ENCODE results near the gene AAK1.

Gene AAK1

DNA sequence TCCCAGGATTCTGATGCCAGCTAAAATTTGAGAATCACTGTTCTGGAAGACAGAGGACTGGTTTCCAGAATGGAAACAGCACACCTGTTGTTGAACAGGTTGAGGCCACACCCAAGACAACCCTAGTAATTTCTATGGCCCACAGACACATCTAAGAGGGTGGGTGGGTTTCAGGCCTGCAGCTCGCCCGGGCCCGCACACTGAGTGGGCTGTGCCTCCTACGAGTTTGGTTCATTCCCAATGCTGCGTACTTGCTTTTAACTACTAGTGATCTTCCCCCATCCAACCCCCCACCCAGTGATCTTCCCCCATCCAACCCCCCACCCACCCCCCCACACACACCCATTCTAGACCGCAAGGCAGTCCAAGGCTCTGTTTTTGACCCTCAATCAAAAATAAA, 205.0 kb downstream of the AAK1 start:
- H3K4me3 ChIP-seq (ENCODE audit: low read length), result no peak overlapping the region
- no peak for DNase-seq (ENCODE audit: low read depth)
- TF ChIP-seq, protein P1, sequence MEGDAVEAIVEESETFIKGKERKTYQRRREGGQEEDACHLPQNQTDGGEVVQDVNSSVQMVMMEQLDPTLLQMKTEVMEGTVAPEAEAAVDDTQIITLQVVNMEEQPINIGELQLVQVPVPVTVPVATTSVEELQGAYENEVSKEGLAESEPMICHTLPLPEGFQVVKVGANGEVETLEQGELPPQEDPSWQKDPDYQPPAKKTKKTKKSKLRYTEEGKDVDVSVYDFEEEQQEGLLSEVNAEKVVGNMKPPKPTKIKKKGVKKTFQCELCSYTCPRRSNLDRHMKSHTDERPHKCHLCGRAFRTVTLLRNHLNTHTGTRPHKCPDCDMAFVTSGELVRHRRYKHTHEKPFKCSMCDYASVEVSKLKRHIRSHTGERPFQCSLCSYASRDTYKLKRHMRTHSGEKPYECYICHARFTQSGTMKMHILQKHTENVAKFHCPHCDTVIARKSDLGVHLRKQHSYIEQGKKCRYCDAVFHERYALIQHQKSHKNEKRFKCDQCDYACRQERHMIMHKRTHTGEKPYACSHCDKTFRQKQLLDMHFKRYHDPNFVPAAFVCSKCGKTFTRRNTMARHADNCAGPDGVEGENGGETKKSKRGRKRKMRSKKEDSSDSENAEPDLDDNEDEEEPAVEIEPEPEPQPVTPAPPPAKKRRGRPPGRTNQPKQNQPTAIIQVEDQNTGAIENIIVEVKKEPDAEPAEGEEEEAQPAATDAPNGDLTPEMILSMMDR (conservative IDR thresholded peaks at IDR 0.05; ENCODE audit: low read length), result no peak

DNA sequence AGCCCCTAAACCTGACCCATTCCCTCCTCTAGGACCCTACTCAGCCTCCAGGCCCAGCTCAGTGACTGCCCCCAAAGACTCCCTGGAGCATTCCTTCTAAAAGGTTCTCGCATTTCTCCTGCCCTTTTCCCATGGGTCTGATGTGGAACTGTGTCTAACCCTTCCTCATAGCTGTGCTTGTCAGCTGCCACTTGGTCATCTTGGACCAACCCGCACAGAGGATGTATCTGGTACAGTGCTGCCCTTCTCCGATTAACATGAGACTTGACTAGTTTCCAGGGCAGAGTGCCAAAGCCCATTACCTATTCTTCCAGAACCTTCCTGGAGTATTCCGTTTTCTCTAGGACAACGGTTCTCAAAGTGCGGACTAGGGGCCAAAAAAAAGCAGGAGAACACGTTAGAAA, 205.8 kb downstream of the AAK1 start:
- H3K4me3 ChIP-seq (ENCODE audit: low read length), result peak overlapping the region; percentile 95
- DNase-seq (ENCODE audit: low read depth), result no peak
- TF ChIP-seq, protein P1 (conservative IDR thresholded peaks at IDR 0.05; ENCODE audit: low read length), result no peak

DNA sequence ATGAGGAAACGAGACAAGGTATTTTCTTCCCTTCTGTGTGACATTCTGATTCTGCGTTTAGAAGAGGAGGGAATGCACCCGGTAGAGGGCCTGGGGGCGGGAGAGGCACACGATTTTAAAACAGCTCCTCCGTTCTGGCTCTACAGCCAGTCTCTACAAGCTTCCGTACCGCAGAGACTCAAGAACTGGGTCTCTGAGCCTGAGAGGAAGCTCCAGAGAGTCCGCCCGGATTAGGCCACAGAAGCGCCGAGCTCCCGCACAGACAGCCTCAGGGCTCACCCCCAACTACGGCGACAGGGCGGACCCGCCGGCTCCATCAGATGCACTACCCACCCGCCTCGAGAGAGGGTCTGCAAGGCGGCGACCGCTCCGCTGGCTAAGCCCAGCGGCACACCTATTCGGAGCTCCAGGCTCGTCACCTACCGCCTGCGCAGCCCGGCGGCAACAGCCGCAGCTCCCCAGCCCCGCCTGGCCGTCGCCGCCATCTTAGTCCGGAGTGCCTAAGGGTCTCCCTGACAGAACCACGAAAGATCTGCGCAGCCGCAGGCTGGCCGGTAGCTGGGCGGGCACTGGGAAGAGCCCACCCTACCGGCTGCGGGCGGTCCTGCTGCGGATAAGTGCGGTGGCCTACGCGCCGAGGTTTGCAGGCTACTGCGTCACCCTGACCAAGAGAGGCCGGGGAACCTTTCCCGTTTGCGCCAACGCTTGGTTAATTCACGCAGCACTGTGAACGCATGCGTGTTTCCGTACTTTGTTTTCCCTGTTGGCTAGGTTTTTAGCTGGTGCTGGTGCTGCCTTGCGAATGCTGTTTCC, 206.4 kb downstream of the AAK1 start, which contains the start of gene NFU1:
NFU1 (minus strand) TSS at position 498 of the 813 bp plus-strand sequence; CDS start at position 485, 13 bp downstream.
- TF ChIP-seq, protein P1 (conservative IDR thresholded peaks at IDR 0.05; ENCODE audit: low read length), result peak; percentile 62
- peak; percentile 96 for DNase-seq (ENCODE audit: low read depth)
- H3K4me3 ChIP-seq (ENCODE audit: low read length), result peak within 1 kb of the TSS; percentile 95

DNA sequence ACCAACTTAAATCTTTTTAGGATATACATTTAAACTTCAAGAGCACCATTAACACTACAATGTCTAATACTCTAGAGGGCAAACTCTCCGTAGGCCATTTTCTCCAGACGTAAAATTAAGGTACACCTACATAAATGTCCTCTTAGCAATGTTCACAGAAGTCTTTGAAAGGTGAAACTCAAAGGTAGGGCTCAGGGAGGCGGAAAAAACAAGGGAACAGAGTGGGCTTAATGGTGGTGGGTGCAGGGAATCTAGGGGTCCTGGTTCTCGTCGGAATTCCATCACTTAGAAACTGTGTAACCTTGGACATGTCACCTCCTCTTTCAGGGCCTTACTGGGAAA, 207.0 kb downstream of the AAK1 start:
- TF ChIP-seq, protein P1 (conservative IDR thresholded peaks at IDR 0.05; ENCODE audit: low read length), result no peak
- H3K4me3 ChIP-seq (ENCODE audit: low read length), result peak overlapping the region; percentile 95
- DNase-seq (ENCODE audit: low read depth), result no peak

DNA sequence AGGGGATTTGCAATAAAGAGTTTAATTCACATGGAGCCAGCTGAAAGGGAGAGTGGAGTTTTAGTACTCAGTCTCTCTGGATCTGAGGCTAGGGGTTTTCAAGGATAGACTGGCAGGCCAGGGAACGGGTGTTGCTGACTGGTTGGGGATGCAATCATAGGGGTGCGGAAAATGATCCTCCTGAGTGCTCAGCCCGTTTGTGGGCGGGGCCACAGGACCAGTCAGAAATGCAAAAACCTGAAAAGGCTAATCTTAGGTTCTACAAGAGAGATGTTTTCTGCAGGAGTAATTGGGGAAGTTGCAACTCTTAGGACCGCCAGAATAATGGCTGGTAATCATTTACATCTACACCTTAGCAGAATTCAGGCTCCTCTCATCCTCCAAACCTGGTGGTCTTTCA, 208.8 kb downstream of the AAK1 start:
- no peak for DNase-seq (ENCODE audit: low read depth)
- H3K4me3 ChIP-seq (ENCODE audit: low read length), result no peak overlapping the region

DNA sequence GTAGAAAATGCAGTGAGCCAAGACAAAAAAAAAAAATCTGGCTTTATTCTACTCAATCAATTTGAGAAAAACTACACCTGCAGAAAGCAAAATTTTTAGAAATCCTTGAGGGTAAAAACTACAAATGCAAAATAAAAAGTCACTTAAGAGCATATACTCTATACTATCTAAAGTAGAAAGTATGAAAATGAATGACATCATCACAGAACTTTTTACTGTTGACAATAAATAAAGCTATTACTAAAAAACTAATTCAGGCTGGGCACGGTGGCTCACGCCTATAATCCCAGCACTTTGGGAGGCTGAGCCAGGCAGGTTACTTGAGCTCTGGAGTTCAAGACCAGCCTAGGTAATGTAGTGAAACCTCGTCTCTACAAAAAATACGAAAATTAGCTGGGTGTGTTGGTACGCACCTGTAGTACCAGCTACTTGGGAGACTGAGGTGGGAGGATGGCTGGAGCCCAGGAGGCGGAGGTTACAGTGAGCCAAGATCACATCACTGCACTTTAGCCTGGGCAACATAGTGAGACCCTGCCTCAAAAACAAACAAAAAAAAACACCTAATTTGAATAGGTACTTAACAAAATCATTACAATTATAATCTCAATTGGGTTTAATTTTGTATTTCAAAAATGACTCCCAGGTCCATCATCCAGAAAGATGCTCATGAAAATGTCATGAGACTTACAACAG, 213.9 kb downstream of the AAK1 start:
- TF ChIP-seq, protein P1 (conservative IDR thresholded peaks at IDR 0.05; ENCODE audit: low read length), result no peak
- no peak for DNase-seq (ENCODE audit: low read depth)
- H3K4me3 ChIP-seq (ENCODE audit: low read length), result no peak overlapping the region

More for the DNA sequence above, 208.8 kb downstream of the AAK1 start:
- TF ChIP-seq, protein P1 (conservative IDR thresholded peaks at IDR 0.05; ENCODE audit: low read length), result no peak

DNA sequence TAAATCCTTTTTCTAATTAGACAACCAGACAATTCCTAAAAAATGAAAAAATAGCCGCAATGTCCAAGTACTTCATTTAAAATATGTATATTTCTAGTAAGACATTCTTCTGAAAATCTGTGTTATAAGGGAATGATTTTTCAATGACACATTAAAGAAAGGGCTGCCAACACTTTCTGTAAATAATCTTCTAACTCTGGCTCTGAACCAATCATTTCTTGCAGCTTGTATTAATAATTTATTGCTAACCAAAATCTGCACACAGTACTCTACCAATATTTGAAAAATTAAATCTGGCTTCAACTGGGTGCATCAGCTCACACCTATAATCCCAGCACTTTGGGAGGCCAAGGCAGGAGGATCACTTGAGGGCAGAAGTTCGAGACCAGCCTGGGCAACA, 214.6 kb downstream of the AAK1 start:
- H3K4me3 ChIP-seq (ENCODE audit: low read length), result no peak overlapping the region
- DNase-seq (ENCODE audit: low read depth), result no peak
- TF ChIP-seq, protein P1 (conservative IDR thresholded peaks at IDR 0.05; ENCODE audit: low read length), result no peak
